ENCODE results near the gene RMND5A.

The RMND5A gene

GRCh38 chr2:86695053-86695691 is 24.9 kb upstream of the RMND5A start:
- Histone ChIP-seq H3K4me1 (ENCODE audit: control insufficient read depth in 1 of 2, insufficient read depth in 2 of 2, low read length in 2 of 2) (no peaks in the 10 kb centered on the region), H2AFZ (ENCODE audit: insufficient read depth, low read length, poor library complexity) (no peak overlapping the region), H4K8ac (ENCODE audit: low read depth, low read length) (no peak overlapping the region), H2AK5ac (ENCODE audit: low read length) (no peak overlapping the region), H3K27ac (ENCODE audit: low read depth, low read length) (no peak overlapping the region), H2BK12ac (ENCODE audit: low read length) (no peak overlapping the region), H3K4me3 (ENCODE audit: low read depth, low read length) (no peak overlapping the region), H3K79me1 (ENCODE audit: low read length) (no peaks in the 10 kb centered on the region), H3K4me2 (ENCODE audit: low read length) (no peak overlapping the region), H3K79me2 (ENCODE audit: control insufficient read depth, insufficient read depth, low read length, poor library complexity) (no peaks in the 10 kb centered on the region), H2BK5ac (ENCODE audit: low read depth, low read length, poor library complexity) (no peak overlapping the region), H2BK120ac (ENCODE audit: insufficient read depth, low read length, poor library complexity) (no peak overlapping the region), H3K9me3 (ENCODE audit: insufficient read depth, low read depth, low read length) (peaks cover 2% of the 10 kb centered on the region), H3K9ac (ENCODE audit: low read length) (no peak overlapping the region), H3K23ac (ENCODE audit: low read length) (no peak overlapping the region), H4K12ac (ENCODE audit: low read depth, low read length) (no peak overlapping the region), H3K14ac (ENCODE audit: low read length) (no peak overlapping the region), H3K27me3 (ENCODE audit: insufficient read depth, low read length) (no peaks in the 10 kb centered on the region), H4K91ac (ENCODE audit: low read depth, low read length) (no peak overlapping the region), H3K4ac (ENCODE audit: low read depth, low read length) (no peak overlapping the region), H3K18ac (ENCODE audit: low read length) (no peak overlapping the region), H3K36me3 (ENCODE audit: control insufficient read depth in 1 of 2, insufficient read depth in 2 of 2, low read length in 2 of 2) (no peaks in the 10 kb centered on the region)
- no CpG with 5 or more reads among the region's 9 CpGs for WGBS (ENCODE audit: extremely low coverage, insufficient coverage, insufficient read length)
- DNase-seq, result peak; percentile 92

DNA sequence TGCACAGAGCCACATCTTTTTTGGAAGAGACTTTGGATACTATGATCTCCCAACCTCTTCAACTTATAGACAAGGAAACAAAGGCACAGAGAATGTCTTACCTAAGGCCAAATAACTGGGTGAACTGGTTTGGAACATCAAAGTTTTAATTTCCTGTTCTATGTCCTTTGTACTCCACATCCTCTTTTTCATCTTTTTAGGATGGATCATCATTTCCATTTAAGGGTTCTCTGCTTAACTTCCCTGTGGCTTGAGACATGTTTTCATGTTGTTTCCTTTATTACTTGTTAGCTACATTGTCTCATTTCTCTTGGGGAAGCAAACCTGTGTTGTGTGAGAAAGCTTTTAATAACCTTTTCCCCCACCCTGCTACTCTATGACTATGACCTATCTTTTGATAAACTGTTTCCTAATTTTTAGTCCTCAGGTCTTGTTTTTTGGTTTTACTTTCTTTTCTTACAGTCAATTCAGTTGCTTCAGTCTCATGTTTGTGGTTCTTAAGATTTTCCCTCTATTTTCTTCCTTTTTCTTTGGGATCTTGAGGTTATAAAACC is 22.5 kb upstream of the RMND5A start:
- no peak for DNase-seq

DNA sequence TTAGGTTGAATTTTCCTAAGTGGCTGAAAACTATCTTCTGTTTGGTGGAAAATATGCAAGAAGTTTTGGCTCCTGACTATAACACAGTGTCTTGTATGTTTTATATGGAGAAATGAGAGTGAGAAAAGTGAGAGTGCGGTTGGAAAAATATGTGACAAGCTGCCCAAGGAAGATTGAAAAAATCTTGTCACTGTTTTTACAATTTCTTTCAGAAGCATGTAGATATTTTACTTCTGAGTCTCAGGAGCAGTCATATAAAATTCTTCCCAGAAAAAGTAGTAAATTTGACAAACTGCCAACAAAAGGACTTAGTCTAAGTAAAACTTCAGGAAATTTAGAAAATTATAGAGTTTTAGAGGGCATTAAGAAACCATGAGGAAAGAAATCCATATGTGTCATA is 19.4 kb upstream of the RMND5A start:
- no peak overlapping the region for H3K9ac ChIP-seq (ENCODE audit: low read length)
- no peaks in the 10 kb centered on the region for H3K79me2 ChIP-seq (ENCODE audit: control insufficient read depth, insufficient read depth, low read length, poor library complexity)
- no peak overlapping the region for H2AFZ ChIP-seq (ENCODE audit: insufficient read depth, low read length, poor library complexity)
- H2BK12ac ChIP-seq (ENCODE audit: low read length), result no peak overlapping the region
- no peak overlapping the region for H4K8ac ChIP-seq (ENCODE audit: low read depth, low read length)
- H4K91ac ChIP-seq (ENCODE audit: low read depth, low read length), result no peak overlapping the region
- H3K9me3 ChIP-seq (ENCODE audit: insufficient read depth, low read depth, low read length), result no peaks in the 10 kb centered on the region
- H3K36me3 ChIP-seq (ENCODE audit: control insufficient read depth in 1 of 2, insufficient read depth in 2 of 2, low read length in 2 of 2), result no peaks in the 10 kb centered on the region
- 100% methylated on average over 1 of the region's 1 CpG for WGBS (ENCODE audit: extremely low coverage, insufficient coverage, insufficient read length)
- no peak overlapping the region for H3K4ac ChIP-seq (ENCODE audit: low read depth, low read length)
- no peaks in the 10 kb centered on the region for H3K79me1 ChIP-seq (ENCODE audit: low read length)
- H3K4me3 ChIP-seq (ENCODE audit: low read depth, low read length), result no peak overlapping the region
- H3K4me1 ChIP-seq (ENCODE audit: control insufficient read depth in 1 of 2, insufficient read depth in 2 of 2, low read length in 2 of 2), result no peaks in the 10 kb centered on the region
- no peak overlapping the region for H4K12ac ChIP-seq (ENCODE audit: low read depth, low read length)
- H3K4me2 ChIP-seq (ENCODE audit: low read length), result no peak overlapping the region
- no peak for DNase-seq
- no peak overlapping the region for H2BK120ac ChIP-seq (ENCODE audit: insufficient read depth, low read length, poor library complexity)
- no peaks in the 10 kb centered on the region for H3K27me3 ChIP-seq (ENCODE audit: insufficient read depth, low read length)
- no peak overlapping the region for H3K18ac ChIP-seq (ENCODE audit: low read length)
- no peak overlapping the region for H2BK5ac ChIP-seq (ENCODE audit: low read depth, low read length, poor library complexity)
- H3K27ac ChIP-seq (ENCODE audit: low read depth, low read length), result no peak overlapping the region
- no peak overlapping the region for H2AK5ac ChIP-seq (ENCODE audit: low read length)
- H3K23ac ChIP-seq (ENCODE audit: low read length), result no peak overlapping the region
- no peak overlapping the region for H3K14ac ChIP-seq (ENCODE audit: low read length)

More for the DNA sequence above, 22.5 kb upstream of the RMND5A start:
- no peak overlapping the region for H3K27ac ChIP-seq (ENCODE audit: low read depth, low read length)
- H3K4me3 ChIP-seq (ENCODE audit: low read depth, low read length), result no peak overlapping the region
- H2BK5ac ChIP-seq (ENCODE audit: low read depth, low read length, poor library complexity), result no peak overlapping the region
- H2BK120ac ChIP-seq (ENCODE audit: insufficient read depth, low read length, poor library complexity), result no peak overlapping the region
- H3K36me3 ChIP-seq (ENCODE audit: control insufficient read depth in 1 of 2, insufficient read depth in 2 of 2, low read length in 2 of 2), result no peaks in the 10 kb centered on the region
- H3K9ac ChIP-seq (ENCODE audit: low read length), result no peak overlapping the region
- no peak overlapping the region for H2AK5ac ChIP-seq (ENCODE audit: low read length)
- no peaks in the 10 kb centered on the region for H3K79me1 ChIP-seq (ENCODE audit: low read length)
- H2BK12ac ChIP-seq (ENCODE audit: low read length), result no peak overlapping the region
- H4K12ac ChIP-seq (ENCODE audit: low read depth, low read length), result no peak overlapping the region
- H3K4me1 ChIP-seq (ENCODE audit: control insufficient read depth in 1 of 2, insufficient read depth in 2 of 2, low read length in 2 of 2), result no peaks in the 10 kb centered on the region
- H2AFZ ChIP-seq (ENCODE audit: insufficient read depth, low read length, poor library complexity), result no peak overlapping the region
- no peak overlapping the region for H4K91ac ChIP-seq (ENCODE audit: low read depth, low read length)
- no peak overlapping the region for H4K8ac ChIP-seq (ENCODE audit: low read depth, low read length)
- H3K4ac ChIP-seq (ENCODE audit: low read depth, low read length), result no peak overlapping the region
- H3K18ac ChIP-seq (ENCODE audit: low read length), result no peak overlapping the region
- H3K27me3 ChIP-seq (ENCODE audit: insufficient read depth, low read length), result no peaks in the 10 kb centered on the region
- H3K9me3 ChIP-seq (ENCODE audit: insufficient read depth, low read depth, low read length), result peaks cover 2% of the 10 kb centered on the region
- no peak overlapping the region for H3K14ac ChIP-seq (ENCODE audit: low read length)
- no peak overlapping the region for H3K23ac ChIP-seq (ENCODE audit: low read length)
- no peak overlapping the region for H3K4me2 ChIP-seq (ENCODE audit: low read length)
- H3K79me2 ChIP-seq (ENCODE audit: control insufficient read depth, insufficient read depth, low read length, poor library complexity), result no peaks in the 10 kb centered on the region

DNA sequence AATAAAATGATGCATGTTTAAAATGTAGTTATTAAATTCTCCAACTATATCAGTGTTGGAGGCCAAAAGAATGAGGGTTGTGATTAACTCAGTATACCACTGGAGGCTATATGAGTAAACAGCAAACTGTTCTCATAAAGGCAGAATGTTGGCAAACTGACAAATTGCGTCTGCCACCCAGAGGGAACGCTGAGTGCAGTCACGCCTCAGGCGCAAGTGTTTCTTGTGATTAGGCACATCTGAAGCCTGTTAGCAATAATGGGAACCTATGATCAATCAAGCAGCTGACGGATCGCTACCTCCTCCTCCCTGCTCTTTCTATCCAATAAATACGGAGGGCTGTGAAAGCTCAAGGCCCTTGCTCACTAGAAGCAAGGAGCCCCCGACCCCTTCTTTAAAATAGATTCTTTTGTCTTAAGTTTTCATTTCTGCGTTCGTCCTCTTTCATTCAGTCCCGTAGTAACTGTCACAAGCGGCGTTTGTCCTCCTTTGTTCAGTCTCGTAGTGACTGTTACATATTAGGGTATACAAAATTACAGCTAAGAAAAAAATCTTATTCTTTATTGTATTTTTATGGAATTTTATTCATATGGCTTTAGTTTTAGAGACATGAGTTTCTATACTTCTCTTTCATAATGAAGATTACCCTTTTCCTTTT is 16.3 kb upstream of the RMND5A start:
- no CpG with 5 or more reads among the region's 14 CpGs for whole genome bisulfite sequencing (ENCODE audit: extremely low coverage, insufficient coverage, insufficient read length)
- no peak overlapping the region for H3K4ac ChIP-seq (ENCODE audit: low read depth, low read length)
- H3K27me3 ChIP-seq (ENCODE audit: insufficient read depth, low read length), result no peaks in the 10 kb centered on the region
- no peaks in the 10 kb centered on the region for H3K4me1 ChIP-seq (ENCODE audit: control insufficient read depth in 1 of 2, insufficient read depth in 2 of 2, low read length in 2 of 2)
- no peak overlapping the region for H4K12ac ChIP-seq (ENCODE audit: low read depth, low read length)
- H3K79me1 ChIP-seq (ENCODE audit: low read length), result no peaks in the 10 kb centered on the region
- no peak overlapping the region for H3K27ac ChIP-seq (ENCODE audit: low read depth, low read length)
- no peak overlapping the region for H2AK5ac ChIP-seq (ENCODE audit: low read length)
- H2BK5ac ChIP-seq (ENCODE audit: low read depth, low read length, poor library complexity), result no peak overlapping the region
- H3K36me3 ChIP-seq (ENCODE audit: control insufficient read depth in 1 of 2, insufficient read depth in 2 of 2, low read length in 2 of 2), result no peaks in the 10 kb centered on the region
- H2AFZ ChIP-seq (ENCODE audit: insufficient read depth, low read length, poor library complexity), result no peak overlapping the region
- H3K9me3 ChIP-seq (ENCODE audit: insufficient read depth, low read depth, low read length), result no peaks in the 10 kb centered on the region
- H3K23ac ChIP-seq (ENCODE audit: low read length), result no peak overlapping the region
- no peak overlapping the region for H2BK120ac ChIP-seq (ENCODE audit: insufficient read depth, low read length, poor library complexity)
- peak; percentile 87 to 95 for DNase-seq
- no peak overlapping the region for H3K4me2 ChIP-seq (ENCODE audit: low read length)
- H4K91ac ChIP-seq (ENCODE audit: low read depth, low read length), result no peak overlapping the region
- H3K9ac ChIP-seq (ENCODE audit: low read length), result no peak overlapping the region
- no peak overlapping the region for H3K4me3 ChIP-seq (ENCODE audit: low read depth, low read length)
- H4K8ac ChIP-seq (ENCODE audit: low read depth, low read length), result no peak overlapping the region
- no peak overlapping the region for H2BK12ac ChIP-seq (ENCODE audit: low read length)
- no peaks in the 10 kb centered on the region for H3K79me2 ChIP-seq (ENCODE audit: control insufficient read depth, insufficient read depth, low read length, poor library complexity)
- H3K18ac ChIP-seq (ENCODE audit: low read length), result no peak overlapping the region
- no peak overlapping the region for H3K14ac ChIP-seq (ENCODE audit: low read length)
